H9 (cell line): ENCODE results near the gene NFKB1. TPM values are rescaled to one million over a fixed set of nuclear protein-coding genes. Genes with fewer than 3 reads are reported as not detected.

Experiments
- DNase-seq: peaks from one replicate; pipeline ENCODE4 v3.0.0-alpha.2; 2017
- H2AFZ ChIP-seq: one replicate; pipeline ENCODE4 v1.6.1; 2013; ENCODE audit warnings: mild to moderate bottlenecking, low read length, control low read depth, moderate library complexity
- H2AK5ac ChIP-seq: 2 replicates; pipeline ENCODE4 v1.6.1; 2013; ENCODE audit warnings: low read length, control low read depth, mixed read lengths; ENCODE audit not compliant: insufficient read length
- H2BK120ac ChIP-seq: one replicate; pipeline ENCODE4 v1.6.1; 2013; ENCODE audit warnings: low read depth, mild to moderate bottlenecking, low read length, control low read depth, inconsistent platforms; ENCODE audit not compliant: poor library complexity, severe bottlenecking
- H2BK12ac ChIP-seq: 2 replicates; pipeline ENCODE4 v1.6.1; 2013; ENCODE audit warnings: low read length, control low read depth, mixed read lengths, low read depth; ENCODE audit not compliant: insufficient read length
- H2BK15ac ChIP-seq: 2 replicates; pipeline ENCODE4 v1.6.1; 2013; ENCODE audit warnings: low read depth, low read length, control low read depth
- H2BK20ac ChIP-seq: one replicate; pipeline ENCODE4 v1.6.1; 2013; ENCODE audit warnings: low read depth, mild to moderate bottlenecking, low read length, control low read depth, inconsistent platforms; ENCODE audit not compliant: poor library complexity, severe bottlenecking
- H2BK5ac ChIP-seq: 2 replicates; pipeline ENCODE4 v1.6.1; 2013; ENCODE audit warnings: low read length, control low read depth, mixed read lengths; ENCODE audit not compliant: insufficient read length
- H3K14ac ChIP-seq: 2 replicates; pipeline ENCODE4 v1.6.1; 2013; ENCODE audit warnings: low read length, control low read depth; ENCODE audit not compliant: insufficient read depth
- H3K18ac ChIP-seq: 2 replicates; pipeline ENCODE4 v1.6.1; 2013; ENCODE audit warnings: low read depth, mild to moderate bottlenecking, mixed read lengths, low read length, control low read depth; ENCODE audit not compliant: insufficient read length
- H3K23ac ChIP-seq: 2 replicates; pipeline ENCODE4 v1.6.1; 2013; ENCODE audit warnings: low read length, control low read depth, mixed read lengths, low read depth; ENCODE audit not compliant: insufficient read length
- H3K23me2 ChIP-seq: 2 replicates; pipeline ENCODE4 v1.6.1; 2013; ENCODE audit warnings: low read depth, mild to moderate bottlenecking, mixed read lengths, low read length, control low read depth; ENCODE audit not compliant: insufficient read length, poor library complexity, severe bottlenecking
- H3K27ac ChIP-seq: 2 replicates; pipeline ENCODE4 v1.5.1; 2013; ENCODE audit warnings: low read length, control low read depth, mixed read lengths, low read depth; ENCODE audit not compliant: insufficient read length
- H3K27me3 ChIP-seq: 2 replicates; pipeline ENCODE4 v1.6.1; 2013; ENCODE audit warnings: low read length, control low read depth, inconsistent platforms; ENCODE audit not compliant: insufficient read depth
- H3K4ac ChIP-seq: 2 replicates; pipeline ENCODE4 v1.6.1; 2013; ENCODE audit warnings: low read depth, mild to moderate bottlenecking, control low read depth, inconsistent platforms, low read length, moderate library complexity
- H3K4me1 ChIP-seq: 2 replicates; pipeline ENCODE4 v1.6.1; 2013; ENCODE audit warnings: low read length, control low read depth, inconsistent platforms; ENCODE audit not compliant: insufficient read depth
- H3K4me2 ChIP-seq: 2 replicates; pipeline ENCODE4 v1.6.1; 2013; ENCODE audit warnings: low read length, control low read depth, mixed read lengths; ENCODE audit not compliant: insufficient read length, insufficient read depth
- H3K56ac ChIP-seq: 2 replicates; pipeline ENCODE4 v1.6.1; 2013; ENCODE audit warnings: low read depth, mild to moderate bottlenecking, mixed read lengths, low read length, control low read depth; ENCODE audit not compliant: insufficient read length
- H3K79me1 ChIP-seq: 2 replicates; pipeline ENCODE4 v1.6.1; 2013; ENCODE audit warnings: low read depth, mild to moderate bottlenecking, moderate library complexity, low read length, control low read depth, inconsistent platforms; ENCODE audit not compliant: insufficient read depth, poor library complexity, severe bottlenecking
- H3K79me2 ChIP-seq: 2 replicates; pipeline ENCODE4 v1.6.1; 2013; ENCODE audit warnings: low read length, control low read depth, inconsistent platforms; ENCODE audit not compliant: insufficient read depth
- H3K9ac ChIP-seq: 2 replicates; pipeline ENCODE4 v1.6.1; 2013; ENCODE audit warnings: low read length, control low read depth, mixed read lengths; ENCODE audit not compliant: insufficient read length; ENCODE audit errors: extremely low read depth
- H3K9me3 ChIP-seq: one replicate; pipeline ENCODE4 v1.6.1; 2013; ENCODE audit warnings: low read depth, low read length, inconsistent platforms; ENCODE audit not compliant: control insufficient read depth
- H3T11ph ChIP-seq: one replicate; pipeline ENCODE4 v1.6.1; 2013; ENCODE audit warnings: mild to moderate bottlenecking, low read length, control low read depth, inconsistent platforms
- H4K20me1 ChIP-seq: one replicate; pipeline ENCODE4 v1.6.1; 2013; ENCODE audit not compliant: control insufficient read depth, insufficient read length, insufficient read depth
- H4K5ac ChIP-seq: 2 replicates; pipeline ENCODE4 v1.6.1; 2013; ENCODE audit warnings: low read depth, mild to moderate bottlenecking, mixed read lengths, low read length, control low read depth; ENCODE audit not compliant: insufficient read length
- H4K8ac ChIP-seq: replicated peaks from 2 replicates; pipeline ENCODE4 v1.6.1; 2013; ENCODE audit warnings: low read length, control low read depth, mixed read lengths, low read depth; ENCODE audit not compliant: insufficient read length
- H4K91ac ChIP-seq: 2 replicates; pipeline ENCODE4 v1.6.1; 2013; ENCODE audit warnings: low read depth, mild to moderate bottlenecking, moderate library complexity, mixed read lengths, low read length, control low read depth; ENCODE audit not compliant: insufficient read length
- H3K27ac Mint-ChIP-seq, 3 experiments: 2 replicates in 2 of 3; 3 replicates in 1 of 3; pipeline ENCODE4 v1.8.0; 2020 to 2021; ENCODE audit warnings: mixed read lengths in 3 of 3, mild to moderate bottlenecking in 1 of 3, moderate library complexity in 1 of 3
- H3K27me3 Mint-ChIP-seq: 2 replicates; pipeline ENCODE4 v1.8.0; 2021; ENCODE audit warnings: low read depth, mild to moderate bottlenecking, moderate library complexity, mixed read lengths
- H3K36me3 Mint-ChIP-seq, 3 experiments: 2 replicates in 2 of 3; 3 replicates in 1 of 3; pipeline ENCODE4 v1.8.0; 2020 to 2021; ENCODE audit warnings: low read depth in 3 of 3, mixed read lengths in 3 of 3; ENCODE audit not compliant: insufficient read depth in 1 of 3
- H3K4me1 Mint-ChIP-seq, 2 experiments: 2 replicates each; pipeline ENCODE4 v1.8.0; 2020; ENCODE audit warnings: mixed read lengths in 2 of 2
- H3K4me3 Mint-ChIP-seq, 2 experiments: 2 replicates in 1 of 2; 3 replicates in 1 of 2; pipeline ENCODE4 v1.8.0; 2020 to 2021; ENCODE audit warnings: mild to moderate bottlenecking in 2 of 2, mixed read lengths in 2 of 2, moderate library complexity in 1 of 2
- H3K9me3 Mint-ChIP-seq, 2 experiments: 2 replicates in 1 of 2; 3 replicates in 1 of 2; pipeline ENCODE4 v1.8.0; 2020; ENCODE audit warnings: mild to moderate bottlenecking in 2 of 2, mixed read lengths in 2 of 2, moderate library complexity in 1 of 2
- WGBS: extraction: QIAGEN DNeasy Blood & Tissue Kit; methylation state at CpG from one replicate; pipeline ENCODE4 v1.1.7; 2013; ENCODE audit warnings: missing lambda C conversion rate, low lambda C conversion rate, mixed read lengths; ENCODE audit not compliant: insufficient read length; ENCODE audit errors: extremely low coverage; 5-methylcytosine and 5-hydroxymethylcytosine counted together
- total RNA-seq: library from RNA; stranded (reverse); gene quantifications from 2 replicates; pipeline ENCODE4 v1.2.1, GENCODE V29; 2021
- TF ChIP-seq, protein P1 (sequence below): fragments of 200-600 bp; sonication (generic); conservative IDR thresholded peaks from 3 replicates; pipeline ENCODE4 v1.8.0; 2021; ENCODE audit warnings: antibody characterized with exemption, mild to moderate bottlenecking

The NFKB1 gene
- total RNA-seq, 1 experiment from 2014 or later: 5.7 TPM

DNA sequence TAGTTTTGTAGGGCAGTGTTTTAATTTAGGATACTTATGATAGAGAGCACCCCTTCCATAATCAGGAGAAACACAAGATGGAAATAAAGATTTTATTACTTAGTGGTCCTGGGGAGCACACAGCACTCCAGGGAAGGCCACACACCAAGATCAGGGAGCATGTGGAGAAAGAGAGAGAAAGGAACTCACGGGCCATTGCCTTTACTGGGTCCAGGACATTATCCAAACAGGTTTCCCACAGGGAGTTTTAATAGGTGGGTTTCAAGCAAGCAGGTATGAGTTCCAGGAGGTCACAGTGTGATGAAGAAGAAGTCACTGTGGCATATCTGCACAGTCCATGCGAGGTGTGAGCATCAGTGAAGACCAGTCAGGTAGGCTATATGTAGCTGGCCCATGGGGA is 46.8 kb downstream of the NFKB1 start:
- H2AFZ ChIP-seq: no peak overlapping the region
- H2BK15ac ChIP-seq: no peak overlapping the region
- no peak overlapping the region for H2BK20ac ChIP-seq
- no peak overlapping the region for H2BK12ac ChIP-seq
- H3K23me2 ChIP-seq: no peaks in the 10 kb centered on the region
- Mint-ChIP-seq H3K27me3 (no peaks in the 10 kb centered on the region), H3K36me3 (no peaks in the 10 kb centered on the region), H3K27ac (no peak overlapping the region; a peak in 1 of 7 replicates), H3K4me3 (no peak overlapping the region), H3K9me3 (no peaks in the 10 kb centered on the region), H3K4me1 (peaks cover 3 to 5% of the 10 kb centered on the region in 2 experiments; a peak in 2 of 4 replicates)
- no peaks in the 10 kb centered on the region for H3K27me3 ChIP-seq
- no peak overlapping the region for H3K14ac ChIP-seq
- H2AK5ac ChIP-seq: no peak overlapping the region
- TF ChIP-seq, protein P1, sequence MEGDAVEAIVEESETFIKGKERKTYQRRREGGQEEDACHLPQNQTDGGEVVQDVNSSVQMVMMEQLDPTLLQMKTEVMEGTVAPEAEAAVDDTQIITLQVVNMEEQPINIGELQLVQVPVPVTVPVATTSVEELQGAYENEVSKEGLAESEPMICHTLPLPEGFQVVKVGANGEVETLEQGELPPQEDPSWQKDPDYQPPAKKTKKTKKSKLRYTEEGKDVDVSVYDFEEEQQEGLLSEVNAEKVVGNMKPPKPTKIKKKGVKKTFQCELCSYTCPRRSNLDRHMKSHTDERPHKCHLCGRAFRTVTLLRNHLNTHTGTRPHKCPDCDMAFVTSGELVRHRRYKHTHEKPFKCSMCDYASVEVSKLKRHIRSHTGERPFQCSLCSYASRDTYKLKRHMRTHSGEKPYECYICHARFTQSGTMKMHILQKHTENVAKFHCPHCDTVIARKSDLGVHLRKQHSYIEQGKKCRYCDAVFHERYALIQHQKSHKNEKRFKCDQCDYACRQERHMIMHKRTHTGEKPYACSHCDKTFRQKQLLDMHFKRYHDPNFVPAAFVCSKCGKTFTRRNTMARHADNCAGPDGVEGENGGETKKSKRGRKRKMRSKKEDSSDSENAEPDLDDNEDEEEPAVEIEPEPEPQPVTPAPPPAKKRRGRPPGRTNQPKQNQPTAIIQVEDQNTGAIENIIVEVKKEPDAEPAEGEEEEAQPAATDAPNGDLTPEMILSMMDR: no peak
- no peak for DNase-seq
- no peaks in the 10 kb centered on the region for H3K79me2 ChIP-seq
- H3K4ac ChIP-seq: no peak overlapping the region
- H4K5ac ChIP-seq: no peak overlapping the region
- H3K9ac ChIP-seq: no peak overlapping the region
- H3K79me1 ChIP-seq: no peaks in the 10 kb centered on the region
- H3K23ac ChIP-seq: no peak overlapping the region
- WGBS: no CpG with 5 or more reads among the region's 2 CpGs
- no peak overlapping the region for H3T11ph ChIP-seq
- H4K20me1 ChIP-seq: no peaks in the 10 kb centered on the region
- H3K18ac ChIP-seq: no peak overlapping the region
- no peak overlapping the region for H2BK120ac ChIP-seq
- H3K4me1 ChIP-seq: no peaks in the 10 kb centered on the region; the same call in 1 of the 2 replicates
- no peaks in the 10 kb centered on the region for H3K9me3 ChIP-seq
- no peak overlapping the region for H2BK5ac ChIP-seq
- no peak overlapping the region for H3K4me2 ChIP-seq
- no peak overlapping the region for H3K56ac ChIP-seq
- H4K8ac ChIP-seq: no peak overlapping the region
- H3K27ac ChIP-seq: no peak overlapping the region
- H4K91ac ChIP-seq: no peak overlapping the region
